Measurements from ENCODE around the gene KCP. TPM values are rescaled to one million over a fixed set of nuclear protein-coding genes. Genes with fewer than 3 reads are reported as not detected.

The KCP gene
- total RNA-seq, 1 experiment from 2014 or later = 1.6 TPM

DNA sequence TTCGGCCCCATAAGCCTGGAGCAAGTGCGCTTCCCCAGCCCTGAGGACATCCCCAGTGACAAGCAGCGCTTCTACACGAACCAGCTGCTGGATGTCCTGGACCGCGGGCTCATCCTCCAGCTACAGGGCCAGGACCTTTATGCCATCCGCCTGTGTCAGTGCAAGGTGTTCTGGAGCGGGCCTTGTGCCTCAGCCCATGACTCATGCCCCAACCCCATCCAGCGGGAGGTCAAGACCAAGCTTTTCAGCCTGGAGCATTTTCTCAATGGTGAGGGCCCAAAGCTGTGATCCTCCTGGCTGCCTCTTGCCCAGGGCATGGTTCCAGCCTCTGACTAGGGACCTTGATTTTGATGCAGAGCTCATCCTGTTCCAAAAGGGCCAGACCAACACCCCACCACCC lies 37.3 kb upstream of the KCP start (continued):
- TF ChIP-seq ZFX (IDR thresholded peaks at IDR 0.05) (no peak), SIN3A (IDR thresholded peaks at IDR 0.05; ENCODE audit: low read depth) (no peak), SRF (IDR thresholded peaks at IDR 0.05; ENCODE audit: low read depth) (no peak), POLR2A (IDR thresholded peaks at IDR 0.05; ENCODE audit: borderline replicate concordance, extremely low read depth, insufficient read depth, insufficient read length) (no peak), EZH2 (IDR thresholded peaks at IDR 0.05) (no peak), RAD21 (IDR thresholded peaks at IDR 0.05; ENCODE audit: low read depth) (no peak)

DNA sequence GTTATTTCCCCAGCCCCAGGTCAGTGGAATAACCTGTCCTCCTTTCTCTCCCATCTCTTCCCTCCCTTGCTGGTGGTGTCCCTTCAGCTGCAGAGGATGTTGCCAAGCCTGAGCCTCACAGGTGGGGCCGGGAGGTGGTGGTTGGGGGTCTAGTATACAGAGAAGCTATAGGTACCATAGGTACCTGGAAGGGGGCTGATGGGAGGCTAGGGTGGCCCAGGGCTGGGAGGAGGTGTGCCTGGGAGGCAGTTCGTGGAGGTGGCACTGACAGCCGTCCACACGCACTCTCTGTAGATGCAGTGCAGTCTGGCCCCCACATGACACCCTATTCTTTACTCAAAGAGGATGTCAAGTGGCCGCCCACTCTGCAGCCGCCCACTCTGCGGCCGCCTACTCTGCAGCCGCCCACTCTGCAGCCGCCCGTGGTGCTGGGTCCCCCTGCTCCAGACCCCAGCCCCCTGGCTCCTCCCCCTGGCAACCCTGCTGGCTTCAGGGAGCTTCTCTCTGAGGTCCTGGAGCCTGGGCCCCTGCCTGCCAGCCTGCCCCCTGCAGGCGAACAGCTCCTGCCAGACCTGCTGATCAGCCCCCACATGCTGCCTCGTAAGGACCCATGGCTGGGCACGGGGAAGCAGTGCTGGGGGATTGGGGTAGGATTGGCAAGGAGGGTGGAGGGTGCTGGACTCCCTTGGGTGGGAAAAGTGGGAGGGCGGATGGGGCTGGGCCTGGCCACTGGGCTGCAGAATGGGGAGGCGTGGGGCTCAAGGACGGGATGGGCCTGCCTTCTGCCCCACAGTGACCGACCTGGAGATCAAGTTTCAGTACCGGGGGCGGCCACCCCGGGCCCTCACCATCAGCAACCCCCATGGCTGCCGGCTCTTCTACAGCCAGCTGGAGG lies 36.7 kb upstream of the KCP start:
- Histone ChIP-seq H3K9ac (ENCODE audit: low read length) (no peak overlapping the region), H3K9me2 (ENCODE audit: insufficient read depth) (no peaks in the 10 kb centered on the region), H3K9me3 (ENCODE audit: control insufficient read depth in 1 of 2, insufficient read depth in 1 of 2, low read depth in 1 of 2, low read length in 2 of 2) (no peaks in the 10 kb centered on the region), H3K4me2 (ENCODE audit: low read length) (no peak overlapping the region), H3K4me3 (replicated peaks in 1 of 2; ENCODE audit: low read depth in 1 of 2, low read length in 2 of 2) (no peak overlapping the region), H3K27ac (ENCODE audit: low read depth, low read length) (no peak overlapping the region), H3K4me1 (ENCODE audit: control insufficient read depth in 1 of 2, insufficient read depth in 2 of 2, low read length in 2 of 2) (no peaks in the 10 kb centered on the region), H2AFZ (ENCODE audit: low read depth, low read length, poor library complexity, severe bottlenecking) (no peak overlapping the region), H3K79me2 (ENCODE audit: insufficient read depth, low read length) (no peaks in the 10 kb centered on the region), H3K36me3 (ENCODE audit: control insufficient read depth in 1 of 2, insufficient read depth in 2 of 2, low read length in 2 of 2) (peaks cover 0 to 2% of the 10 kb centered on the region in 2 experiments; a peak in 1 of 4 replicates), H4K20me1 (ENCODE audit: insufficient read depth) (no peaks in the 10 kb centered on the region), H3K27me3 (ENCODE audit: insufficient read depth, low read length) (no peaks in the 10 kb centered on the region)
- ChIA-PET POLR2A (interaction anchor here (1.4 kb wide), 1 partner anchor 9 kb away, joined by 6 read pairs; the partner anchor contains the start of gene IRF5), CTCF (interaction anchor here (0.6 kb wide), 1 partner anchor 9 kb away, joined by 3 read pairs; the partner anchor contains the start of gene IRF5), RAD21 (ENCODE audit: low non-redundant PET in 1 of 2, low total read pairs in 2 of 2, uncharacterized antibody in 2 of 2, unreplicated experiment in 2 of 2) (no interaction called here)
- no peak for DNase-seq (ENCODE audit: low read depth, low spot score)
- intact Hi-C loops (cut with micrococcal nuclease) = no loop called here
- TF ChIP-seq EZH2 (IDR thresholded peaks at IDR 0.05) (no peak), YY1 (IDR thresholded peaks at IDR 0.05; ENCODE audit: extremely low read depth, insufficient replicate concordance, low read depth, low read length) (no peak), EZH2phosphoT487 (IDR thresholded peaks at IDR 0.05; ENCODE audit: borderline replicate concordance) (no peak), ELF1 (IDR thresholded peaks at IDR 0.05; ENCODE audit: borderline replicate concordance, low read depth) (no peak), CBX3 (IDR thresholded peaks at IDR 0.05; ENCODE audit: low read depth) (no peak)
- TF ChIP-seq, protein P1, sequence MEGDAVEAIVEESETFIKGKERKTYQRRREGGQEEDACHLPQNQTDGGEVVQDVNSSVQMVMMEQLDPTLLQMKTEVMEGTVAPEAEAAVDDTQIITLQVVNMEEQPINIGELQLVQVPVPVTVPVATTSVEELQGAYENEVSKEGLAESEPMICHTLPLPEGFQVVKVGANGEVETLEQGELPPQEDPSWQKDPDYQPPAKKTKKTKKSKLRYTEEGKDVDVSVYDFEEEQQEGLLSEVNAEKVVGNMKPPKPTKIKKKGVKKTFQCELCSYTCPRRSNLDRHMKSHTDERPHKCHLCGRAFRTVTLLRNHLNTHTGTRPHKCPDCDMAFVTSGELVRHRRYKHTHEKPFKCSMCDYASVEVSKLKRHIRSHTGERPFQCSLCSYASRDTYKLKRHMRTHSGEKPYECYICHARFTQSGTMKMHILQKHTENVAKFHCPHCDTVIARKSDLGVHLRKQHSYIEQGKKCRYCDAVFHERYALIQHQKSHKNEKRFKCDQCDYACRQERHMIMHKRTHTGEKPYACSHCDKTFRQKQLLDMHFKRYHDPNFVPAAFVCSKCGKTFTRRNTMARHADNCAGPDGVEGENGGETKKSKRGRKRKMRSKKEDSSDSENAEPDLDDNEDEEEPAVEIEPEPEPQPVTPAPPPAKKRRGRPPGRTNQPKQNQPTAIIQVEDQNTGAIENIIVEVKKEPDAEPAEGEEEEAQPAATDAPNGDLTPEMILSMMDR (IDR thresholded peaks at IDR 0.05 in 2 of 3, conservative IDR thresholded peaks at IDR 0.05 in 1 of 3; ENCODE audit: borderline replicate concordance in 1 of 3, insufficient read depth in 1 of 3, low read depth in 2 of 3, low read length in 2 of 3) = peak in 2 of 3 experiments; percentile 49 to 50; a peak in 4 of 6 replicates
- TF ChIP-seq, protein P2, sequence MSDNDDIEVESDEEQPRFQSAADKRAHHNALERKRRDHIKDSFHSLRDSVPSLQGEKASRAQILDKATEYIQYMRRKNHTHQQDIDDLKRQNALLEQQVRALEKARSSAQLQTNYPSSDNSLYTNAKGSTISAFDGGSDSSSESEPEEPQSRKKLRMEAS (IDR thresholded peaks at IDR 0.05) = no peak
- TF ChIP-seq, protein P3, sequence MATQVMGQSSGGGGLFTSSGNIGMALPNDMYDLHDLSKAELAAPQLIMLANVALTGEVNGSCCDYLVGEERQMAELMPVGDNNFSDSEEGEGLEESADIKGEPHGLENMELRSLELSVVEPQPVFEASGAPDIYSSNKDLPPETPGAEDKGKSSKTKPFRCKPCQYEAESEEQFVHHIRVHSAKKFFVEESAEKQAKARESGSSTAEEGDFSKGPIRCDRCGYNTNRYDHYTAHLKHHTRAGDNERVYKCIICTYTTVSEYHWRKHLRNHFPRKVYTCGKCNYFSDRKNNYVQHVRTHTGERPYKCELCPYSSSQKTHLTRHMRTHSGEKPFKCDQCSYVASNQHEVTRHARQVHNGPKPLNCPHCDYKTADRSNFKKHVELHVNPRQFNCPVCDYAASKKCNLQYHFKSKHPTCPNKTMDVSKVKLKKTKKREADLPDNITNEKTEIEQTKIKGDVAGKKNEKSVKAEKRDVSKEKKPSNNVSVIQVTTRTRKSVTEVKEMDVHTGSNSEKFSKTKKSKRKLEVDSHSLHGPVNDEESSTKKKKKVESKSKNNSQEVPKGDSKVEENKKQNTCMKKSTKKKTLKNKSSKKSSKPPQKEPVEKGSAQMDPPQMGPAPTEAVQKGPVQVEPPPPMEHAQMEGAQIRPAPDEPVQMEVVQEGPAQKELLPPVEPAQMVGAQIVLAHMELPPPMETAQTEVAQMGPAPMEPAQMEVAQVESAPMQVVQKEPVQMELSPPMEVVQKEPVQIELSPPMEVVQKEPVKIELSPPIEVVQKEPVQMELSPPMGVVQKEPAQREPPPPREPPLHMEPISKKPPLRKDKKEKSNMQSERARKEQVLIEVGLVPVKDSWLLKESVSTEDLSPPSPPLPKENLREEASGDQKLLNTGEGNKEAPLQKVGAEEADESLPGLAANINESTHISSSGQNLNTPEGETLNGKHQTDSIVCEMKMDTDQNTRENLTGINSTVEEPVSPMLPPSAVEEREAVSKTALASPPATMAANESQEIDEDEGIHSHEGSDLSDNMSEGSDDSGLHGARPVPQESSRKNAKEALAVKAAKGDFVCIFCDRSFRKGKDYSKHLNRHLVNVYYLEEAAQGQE (IDR thresholded peaks at IDR 0.05; ENCODE audit: low read depth) = no peak
- peak; percentile 75 for ATAC-seq
- BruUV-seq (replicated peaks) = no TSS peak

Data from HCT116 (cell line).